MM.1S (cell line): ENCODE results near the gene SHOC1.

Source experiments
- DNase-seq: peaks from one replicate; pipeline ENCODE4 v3.0.0-alpha.2; 2015
- H2AFZ ChIP-seq: fragments of 300-600 bp; sonication (generic); 2 replicates; pipeline ENCODE4 v1.6.0; 2016; ENCODE audit warnings: antibody characterized with exemption, low read length
- H3F3A ChIP-seq: fragments of 300-600 bp; sonication (generic); 2 replicates; pipeline ENCODE4 v1.6.1; 2016; ENCODE audit warnings: mild to moderate bottlenecking, antibody characterized with exemption, low read length, moderate library complexity, mixed read lengths; ENCODE audit not compliant: insufficient read depth
- H3K27ac ChIP-seq: fragments of 300-600 bp; sonication (generic); 2 replicates; pipeline ENCODE4 v1.5.1; 2016; ENCODE audit warnings: mild to moderate bottlenecking, low read length
- H3K27me3 ChIP-seq: fragments of 300-600 bp; sonication (generic); replicated peaks from 2 replicates; pipeline ENCODE4 v1.6.0; 2016; ENCODE audit warnings: low read length; ENCODE audit not compliant: insufficient read depth
- H3K36me3 ChIP-seq: fragments of 300-600 bp; sonication (generic); replicated peaks from 2 replicates; pipeline ENCODE4 v1.6.1; 2016; ENCODE audit warnings: mild to moderate bottlenecking, low read length, mixed read lengths; ENCODE audit not compliant: insufficient read depth
- H3K4me1 ChIP-seq: fragments of 300-600 bp; sonication (generic); 2 replicates; pipeline ENCODE4 v1.6.1; 2016; ENCODE audit warnings: low read length, mixed read lengths
- H3K4me2 ChIP-seq: fragments of 300-600 bp; sonication (generic); 2 replicates; pipeline ENCODE4 v1.6.0; 2016; ENCODE audit warnings: low read depth, low read length
- H3K4me3 ChIP-seq: fragments of 300-600 bp; sonication (generic); 2 replicates; pipeline ENCODE4 v1.5.1; 2016; ENCODE audit warnings: low read length, mixed read lengths
- H3K79me2 ChIP-seq: fragments of 300-600 bp; sonication (generic); 2 replicates; pipeline ENCODE4 v1.6.1; 2016; ENCODE audit warnings: mixed run types, low read length, mixed read lengths
- H3K9ac ChIP-seq: fragments of 300-600 bp; sonication (generic); 2 replicates; pipeline ENCODE4 v1.6.1; 2016; ENCODE audit warnings: low read length, mixed read lengths
- H3K9me2 ChIP-seq: fragments of 300-600 bp; sonication (generic); replicated peaks from 2 replicates; pipeline ENCODE4 v1.6.1; 2016; ENCODE audit warnings: mild to moderate bottlenecking, low read length, mixed read lengths; ENCODE audit not compliant: insufficient read depth
- H3K9me3 ChIP-seq: fragments of 300-600 bp; sonication (generic); replicated peaks from 2 replicates; pipeline ENCODE4 v1.6.1; 2016; ENCODE audit warnings: mild to moderate bottlenecking, low read length, mixed read lengths; ENCODE audit not compliant: insufficient read depth
- H4K20me1 ChIP-seq: fragments of 300-600 bp; sonication (generic); 2 replicates; pipeline ENCODE4 v1.6.1; 2016; ENCODE audit warnings: mild to moderate bottlenecking, low read length, moderate library complexity, mixed read lengths; ENCODE audit not compliant: insufficient read depth
- CTCF ChIP-seq: fragments of 300-600 bp; sonication (generic); IDR thresholded peaks from 2 replicates; pipeline ENCODE4 v1.5.1; 2016; ENCODE audit warnings: antibody characterized with exemption, low read length, mixed read lengths
- EZH2 ChIP-seq: fragments of 300-600 bp; sonication (generic); optimal IDR thresholded peaks from 2 replicates; pipeline ENCODE3; 2017; ENCODE audit warnings: low read depth, mild to moderate bottlenecking, antibody characterized with exemption, low read length, mixed read lengths
- EZH2phosphoT487 ChIP-seq: fragments of 300-600 bp; sonication (generic); IDR thresholded peaks from 2 replicates; pipeline ENCODE4 v1.6.1; 2018; ENCODE audit warnings: antibody characterized with exemption, low read length

SHOC1 gene

GRCh38 chr9:111794835-111795556 lies at the start of gene SHOC1:
TSS of gene SHOC1 (minus strand) at chr9:111794937. CDS start at chr9:111791418, 3,519 bp downstream.
- Histone ChIP-seq H4K20me1 (no peaks in the 10 kb centered on the region), H3K9ac (no peak within 1 kb of the TSS), H2AFZ (no peak within 1 kb of the TSS), H3K27ac (no peak within 1 kb of the TSS), H3K9me2 (no peaks in the 10 kb centered on the region), H3K79me2 (no peaks in the 10 kb centered on the region), H3K27me3 (no peaks in the 10 kb centered on the region), H3K4me2 (no peak within 1 kb of the TSS), H3K4me3 (no peak within 1 kb of the TSS), H3K36me3 (no peaks in the 10 kb centered on the region), H3K4me1 (no peaks in the 10 kb centered on the region), H3K9me3 (no peaks in the 10 kb centered on the region), H3F3A (no peaks in the 10 kb centered on the region)
- DNase-seq = no peak
- no peak for TF ChIP-seq EZH2

- Histone ChIP-seq H4K20me1 (no peaks in the 10 kb centered on the region), H3K9me3 (no peaks in the 10 kb centered on the region), H3K27ac (no peak overlapping the region), H3K9me2 (no peaks in the 10 kb centered on the region), H3K36me3 (no peaks in the 10 kb centered on the region), H3K4me1 (no peaks in the 10 kb centered on the region), H3K9ac (no peak overlapping the region), H3K4me2 (no peak overlapping the region), H3K27me3 (no peaks in the 10 kb centered on the region), H3K4me3 (no peak overlapping the region), H3K79me2 (no peaks in the 10 kb centered on the region), H2AFZ (no peak overlapping the region), H3F3A (no peaks in the 10 kb centered on the region)
- DNase-seq = no peak
- TF ChIP-seq CTCF (no peak), EZH2phosphoT487 (no peak), EZH2 (no peak)
Measured at GRCh38 chr9:111843971-111844370, 49.2 kb upstream of the SHOC1 start.

DNA sequence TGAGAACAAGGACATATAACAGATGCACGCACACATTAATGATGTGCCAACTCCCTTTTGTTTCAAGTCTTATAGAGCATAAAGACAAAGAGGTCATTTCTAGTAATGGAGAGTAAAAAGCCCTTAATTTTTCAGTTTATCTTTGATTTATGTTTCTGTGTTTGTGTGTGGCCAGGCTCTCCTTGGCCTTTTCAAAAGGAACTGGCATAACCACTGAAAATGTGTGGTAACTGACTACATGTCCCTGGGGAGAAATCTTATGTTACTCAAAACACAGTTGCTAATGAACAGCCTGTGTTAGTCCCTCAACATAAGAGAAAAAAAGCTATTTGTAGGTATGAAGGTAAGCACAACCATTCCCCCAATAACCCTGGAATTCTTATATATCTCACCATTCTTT lies 47.6 kb upstream of the SHOC1 start:
- no peak overlapping the region for H3K27ac ChIP-seq
- H3K9me2 ChIP-seq = no peaks in the 10 kb centered on the region
- H2AFZ ChIP-seq = no peak overlapping the region
- H4K20me1 ChIP-seq = no peaks in the 10 kb centered on the region
- DNase-seq = no peak
- H3K4me3 ChIP-seq = no peak overlapping the region
- H3K27me3 ChIP-seq = no peaks in the 10 kb centered on the region
- no peaks in the 10 kb centered on the region for H3K9me3 ChIP-seq
- no peak overlapping the region for H3K9ac ChIP-seq
- H3F3A ChIP-seq = no peaks in the 10 kb centered on the region
- H3K4me1 ChIP-seq = no peaks in the 10 kb centered on the region
- no peaks in the 10 kb centered on the region for H3K36me3 ChIP-seq
- H3K4me2 ChIP-seq = no peak overlapping the region
- no peaks in the 10 kb centered on the region for H3K79me2 ChIP-seq
- TF ChIP-seq CTCF = no peak
- no peak for TF ChIP-seq EZH2
- no peak for TF ChIP-seq EZH2phosphoT487

DNA sequence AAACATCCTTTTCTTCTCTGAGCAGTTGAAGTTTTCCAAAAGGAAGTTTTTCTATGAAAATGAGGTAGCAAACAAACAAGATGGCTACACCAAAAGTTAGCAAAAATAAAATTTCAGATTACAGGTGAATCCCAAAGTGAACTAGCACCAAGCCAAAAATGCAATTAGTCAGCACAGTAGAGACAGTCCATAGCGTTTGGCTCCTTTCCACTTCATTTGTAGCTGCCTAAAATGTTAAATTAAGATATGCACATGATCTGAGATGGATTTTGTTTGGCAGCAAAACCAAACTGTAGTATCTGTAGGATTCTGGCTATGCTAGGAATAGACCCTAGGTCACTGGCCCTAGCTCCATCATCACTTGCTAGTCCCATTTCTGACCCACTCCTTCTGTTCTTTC lies 45.7 kb upstream of the SHOC1 start:
- Histone ChIP-seq H2AFZ (no peak overlapping the region), H3K79me2 (no peaks in the 10 kb centered on the region), H4K20me1 (no peaks in the 10 kb centered on the region), H3K27ac (no peak overlapping the region), H3K4me1 (no peaks in the 10 kb centered on the region), H3K9me3 (no peaks in the 10 kb centered on the region), H3F3A (no peaks in the 10 kb centered on the region), H3K9ac (no peak overlapping the region), H3K9me2 (no peaks in the 10 kb centered on the region), H3K27me3 (no peaks in the 10 kb centered on the region), H3K4me3 (no peak overlapping the region), H3K4me2 (no peak overlapping the region), H3K36me3 (no peaks in the 10 kb centered on the region)
- TF ChIP-seq EZH2 = no peak
- TF ChIP-seq EZH2phosphoT487 = no peak
- no peak for TF ChIP-seq CTCF
- no peak for DNase-seq
